GM21390 (cell line): ENCODE results near the gene BMP2.
A peak's percentile ranks its signal among the peaks of the same experiment; 100 is the strongest.

Experiments used
- ATAC-seq: cut with Tn5 transposase; IDR thresholded peaks from one replicate; pipeline ENCODE4 v1.9.1; 2021; ENCODE audit not compliant: unreplicated experiment

The BMP2 gene

DNA sequence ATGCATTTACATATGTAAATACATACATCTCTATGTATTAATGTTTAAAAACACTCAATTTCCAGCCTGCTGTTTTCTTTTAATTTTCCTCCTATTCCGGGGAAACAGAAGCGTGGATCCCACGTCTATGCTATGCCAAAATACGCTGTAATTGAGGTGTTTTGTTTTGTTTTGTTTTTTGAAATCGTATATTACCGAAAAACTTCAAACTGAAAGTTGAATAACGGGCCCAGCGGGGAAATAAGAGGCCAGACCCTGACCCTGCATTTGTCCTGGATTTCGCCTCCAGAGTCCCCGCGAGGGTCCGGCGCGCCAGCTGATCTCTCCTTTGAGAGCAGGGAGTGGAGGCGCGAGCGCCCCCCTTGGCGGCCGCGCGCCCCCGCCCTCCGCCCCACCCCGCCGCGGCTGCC, 355 bp upstream of the BMP2 start:
- ATAC-seq: no peak

GRCh38 chr20:6768228-6769140, 998 bp downstream of the BMP2 start:
- ATAC-seq: peak; percentile 5

DNA sequence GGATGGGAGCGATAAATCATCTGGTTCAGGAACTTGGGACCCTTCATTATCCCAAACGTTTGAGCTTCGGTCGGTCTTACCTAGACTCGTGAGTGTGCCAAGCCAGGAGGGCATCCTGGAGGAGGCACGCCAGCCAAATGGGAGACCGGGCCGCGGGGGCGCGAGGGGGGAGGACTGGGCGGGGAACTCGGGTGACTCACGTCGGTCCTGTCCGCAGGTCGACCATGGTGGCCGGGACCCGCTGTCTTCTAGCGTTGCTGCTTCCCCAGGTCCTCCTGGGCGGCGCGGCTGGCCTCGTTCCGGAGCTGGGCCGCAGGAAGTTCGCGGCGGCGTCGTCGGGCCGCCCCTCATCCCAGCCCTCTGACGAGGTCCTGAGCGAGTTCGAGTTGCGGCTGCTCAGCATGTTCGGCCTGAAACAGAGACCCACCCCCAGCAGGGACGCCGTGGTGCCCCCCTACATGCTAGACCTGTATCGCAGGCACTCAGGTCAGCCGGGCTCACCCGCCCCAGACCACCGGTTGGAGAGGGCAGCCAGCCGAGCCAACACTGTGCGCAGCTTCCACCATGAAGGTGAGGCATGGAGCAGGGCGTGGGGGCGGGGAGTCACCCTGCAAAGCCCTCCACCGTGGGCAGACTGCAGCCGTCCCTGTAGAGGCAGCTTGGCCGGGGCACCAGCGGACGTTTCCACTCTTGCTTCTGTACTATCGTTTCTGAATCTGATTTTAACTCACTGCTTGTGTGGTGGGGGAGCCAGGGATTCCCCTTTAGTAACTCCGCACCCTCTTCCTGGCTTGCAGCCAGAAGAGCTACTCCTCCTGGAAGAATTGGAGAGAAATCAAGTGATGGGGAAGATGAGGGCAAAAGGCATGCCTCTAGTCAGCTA, 2.7 kb downstream of the BMP2 start:
- ATAC-seq: no peak

DNA sequence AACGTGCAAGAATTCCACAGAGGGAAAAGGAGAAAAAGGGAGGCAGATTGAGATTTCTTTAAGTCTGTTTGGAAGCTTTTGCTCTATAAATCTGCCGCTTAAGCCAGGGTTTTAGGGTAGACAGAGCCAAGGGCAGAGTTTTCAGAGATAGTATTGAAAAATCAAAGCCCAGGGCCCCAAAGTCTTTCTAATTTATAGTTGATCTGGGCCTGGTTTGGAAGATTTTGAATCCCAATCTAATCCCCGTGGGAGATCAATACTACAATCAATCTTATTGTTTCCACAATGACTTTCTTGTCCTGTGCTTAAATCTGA, 3.3 kb downstream of the BMP2 start:
- no peak for ATAC-seq

- no peak for ATAC-seq
These were observed 13.1 kb downstream of the BMP2 start for GRCh38 chr20:6780433-6781190.

- no peak for ATAC-seq
These were observed 16.3 kb downstream of the BMP2 start for GRCh38 chr20:6783752-6784151.

GRCh38 chr20:6784210-6784631, 16.7 kb downstream of the BMP2 start:
- ATAC-seq: no peak

DNA sequence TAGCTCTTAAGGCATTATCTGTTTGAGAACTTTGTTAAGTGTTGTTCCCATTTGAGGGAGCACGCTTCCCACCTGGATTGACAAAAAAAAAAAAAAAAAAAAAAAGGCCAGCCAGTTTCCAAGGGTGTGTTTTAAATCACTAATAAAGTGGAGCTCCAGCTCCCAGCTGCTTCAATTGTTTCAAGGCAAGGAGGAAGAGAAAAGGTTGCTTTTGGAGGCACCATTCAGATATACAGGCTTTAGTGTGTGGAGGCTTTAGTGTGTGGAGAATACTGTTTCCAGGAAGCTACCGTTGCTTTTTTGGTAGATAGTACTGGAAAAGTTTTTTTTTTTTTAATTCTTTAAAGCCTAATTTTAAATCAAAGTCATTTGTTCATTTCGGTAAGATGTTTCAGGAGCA, 17.3 kb downstream of the BMP2 start:
- no peak for ATAC-seq

- no peak for ATAC-seq
These were observed 19.1 kb downstream of the BMP2 start for GRCh38 chr20:6786548-6786947.

- no peak for ATAC-seq
These were observed 25.3 kb downstream of the BMP2 start for GRCh38 chr20:6792789-6793188.

- no peak for ATAC-seq
These were observed 34.7 kb downstream of the BMP2 start for GRCh38 chr20:6802227-6802626.

DNA sequence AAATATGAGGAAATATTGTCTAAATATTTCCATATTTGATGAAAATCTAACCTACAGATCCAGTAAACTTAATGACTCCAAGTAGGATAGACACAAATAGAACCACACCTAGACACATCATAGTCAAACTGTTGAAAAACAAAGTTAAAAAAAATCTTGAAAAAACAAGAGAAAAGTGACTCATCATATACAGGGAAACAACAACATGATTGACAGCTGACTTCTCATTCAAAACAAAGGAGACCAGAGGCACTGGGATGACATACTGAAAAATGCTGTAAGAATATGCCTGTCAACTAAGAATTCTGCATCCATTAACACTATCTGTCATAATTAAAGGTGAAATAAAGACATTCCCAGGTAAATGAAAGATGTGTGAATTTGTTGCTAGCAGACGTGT, 38.8 kb downstream of the BMP2 start:
- no peak for ATAC-seq

GRCh38 chr20:6811262-6812035, 44.0 kb downstream of the BMP2 start:
- no peak for ATAC-seq

GRCh38 chr20:6812530-6812929, 45.0 kb downstream of the BMP2 start:
- ATAC-seq: no peak

DNA sequence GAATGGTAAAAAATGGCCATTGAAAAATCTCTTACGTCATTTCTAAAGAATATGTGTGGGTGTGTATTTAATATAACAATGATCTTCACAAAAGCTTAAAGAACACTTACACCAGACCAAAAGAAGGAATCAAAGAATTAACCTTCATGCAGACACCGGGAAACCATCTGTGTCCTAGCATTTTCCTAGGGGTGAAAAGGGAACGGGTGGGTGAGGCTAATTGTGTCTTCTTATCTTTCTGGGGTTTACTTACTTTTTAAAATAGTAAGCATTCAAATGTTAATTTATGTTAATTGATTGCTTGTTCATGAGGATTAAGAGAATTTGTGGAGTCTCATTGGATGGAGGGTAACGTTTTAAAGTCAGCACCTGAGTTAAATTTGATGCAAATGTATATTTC, 47.5 kb downstream of the BMP2 start:
- no peak for ATAC-seq

DNA sequence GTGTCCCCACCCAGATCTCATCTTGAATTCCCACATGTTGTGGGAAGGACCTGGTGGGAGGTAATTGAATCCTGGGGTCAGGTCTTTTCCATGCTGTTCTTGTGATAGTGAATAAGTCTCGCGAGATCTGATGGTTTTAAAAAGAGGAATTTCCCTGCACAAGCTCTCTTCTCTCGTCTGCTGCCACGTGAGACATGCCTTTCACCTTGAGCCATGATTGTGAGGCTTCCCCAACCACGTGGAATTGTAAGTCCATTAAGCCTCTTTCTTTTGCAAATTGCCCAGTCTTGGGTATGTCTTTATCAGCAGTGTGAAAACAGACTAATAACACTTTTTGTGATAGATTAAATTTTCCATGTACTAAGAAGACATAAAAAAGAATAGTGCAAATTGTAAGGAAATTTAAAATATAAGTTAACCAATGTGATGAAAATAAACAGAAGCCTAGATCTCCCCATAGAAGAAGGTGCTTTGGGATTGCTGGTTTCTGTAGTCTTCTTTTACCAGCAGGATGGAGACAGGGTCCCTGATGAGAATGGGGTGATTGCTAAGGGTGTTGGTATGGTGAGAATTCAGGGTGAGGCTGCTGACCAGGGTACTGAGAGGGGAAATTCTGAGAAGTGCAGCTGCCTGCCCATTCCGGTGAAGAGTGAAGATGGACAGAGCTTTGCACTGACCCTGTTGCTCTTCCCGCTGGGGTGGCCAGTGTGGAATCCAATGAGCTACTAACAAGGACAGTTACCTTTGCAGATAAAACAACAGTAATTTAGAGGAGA, 50.7 kb downstream of the BMP2 start:
- no peak for ATAC-seq

DNA sequence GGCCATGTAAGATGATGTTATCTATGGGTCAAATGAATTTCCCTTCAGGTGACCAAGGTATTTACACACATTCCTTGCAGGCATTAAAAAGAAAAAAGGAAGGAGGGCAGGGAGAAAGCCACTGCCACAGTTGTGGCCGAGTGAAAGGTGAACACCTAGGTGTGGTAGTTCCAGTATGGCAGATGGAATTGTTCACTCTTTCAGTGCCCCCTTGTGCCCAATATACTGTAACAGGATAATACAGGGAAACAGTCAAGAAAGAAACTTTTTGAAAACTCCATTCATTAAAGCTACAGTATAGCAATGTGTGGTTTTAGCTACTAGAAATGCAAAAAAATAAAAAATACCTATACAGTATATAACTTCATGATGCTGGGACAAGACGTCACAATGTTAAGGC, 52.1 kb downstream of the BMP2 start:
- no peak for ATAC-seq

DNA sequence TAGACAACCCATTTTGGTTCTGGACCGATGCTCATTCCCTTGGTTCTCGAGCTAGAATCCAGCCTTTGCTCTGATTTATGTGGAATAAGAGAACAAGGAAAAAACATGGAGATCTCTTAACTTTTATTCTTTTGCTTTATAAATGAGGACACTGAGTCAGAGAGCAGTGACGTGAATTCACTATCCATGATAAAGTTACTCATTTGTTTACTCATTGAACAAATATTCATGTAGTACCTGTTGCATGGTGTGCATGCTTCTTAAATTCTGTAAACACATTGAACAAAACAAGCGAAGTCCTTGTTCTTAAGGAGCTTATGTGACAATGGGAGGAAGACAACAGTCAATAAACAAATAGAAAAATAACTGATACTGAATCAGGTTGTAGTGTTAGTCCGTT, 56.9 kb downstream of the BMP2 start:
- ATAC-seq: no peak

DNA sequence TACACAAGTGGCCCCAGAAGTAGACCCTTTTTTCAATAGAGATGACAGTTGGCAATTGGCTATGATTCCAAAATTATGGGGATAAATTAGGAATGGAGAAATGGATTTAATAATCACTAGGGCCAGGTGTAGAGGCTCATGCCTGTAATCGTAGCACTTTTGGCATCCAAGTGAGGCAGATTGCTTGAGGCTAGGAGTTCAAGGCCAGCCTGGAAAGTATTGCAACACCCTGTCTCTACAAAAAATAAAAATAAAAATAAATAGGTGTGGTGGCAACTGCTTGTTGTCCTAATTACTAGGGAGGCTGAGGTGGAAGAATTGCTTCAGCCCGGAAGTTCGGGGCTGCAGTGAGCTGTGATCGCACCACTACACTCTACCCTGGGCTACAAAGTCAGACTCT, 60.0 kb downstream of the BMP2 start:
- no peak for ATAC-seq
